Fibroblast of lung (primary cell): ENCODE results near the gene RAB40A. TPM values are rescaled to one million over a fixed set of nuclear protein-coding genes. Genes with fewer than 3 reads are reported as not detected.

Experiments
- DNase-seq, 2 donors: peaks; one replicate each; pipeline versions ENCODE4 v3.0.0 to v3.0.0-alpha.2; 2010; ENCODE audit warnings: low read depth in 2 of 2
- H2AFZ ChIP-seq: 2 replicates; pipeline ENCODE4 v1.5.1; 2012; ENCODE audit warnings: low read length, control low read depth, inconsistent platforms
- H3K27ac ChIP-seq: 2 replicates; pipeline ENCODE4 v1.5.1; 2011; ENCODE audit warnings: low read length, control low read depth; ENCODE audit not compliant: insufficient read depth
- H3K27me3 ChIP-seq: 2 replicates; pipeline ENCODE4 v1.5.1; 2011; ENCODE audit warnings: mild to moderate bottlenecking, low read length; ENCODE audit not compliant: control insufficient read depth, insufficient read depth
- H3K36me3 ChIP-seq: 2 replicates; pipeline ENCODE4 v1.5.1; 2011; ENCODE audit warnings: low read length; ENCODE audit not compliant: control insufficient read depth, insufficient read depth
- H3K4me1 ChIP-seq: 2 replicates; pipeline ENCODE4 v1.5.1; 2011; ENCODE audit warnings: low read length; ENCODE audit not compliant: control insufficient read depth, insufficient read depth; ENCODE audit errors: extremely low read depth
- H3K4me2 ChIP-seq: 2 replicates; pipeline ENCODE4 v1.5.1; 2011; ENCODE audit warnings: low read length, control low read depth; ENCODE audit not compliant: insufficient read depth; ENCODE audit errors: extremely low read depth
- H3K4me3 ChIP-seq, 4 experiments: fragments of 200-600 bp in 1 of 4; sonication (generic) in 1 of 4; replicated peaks in 1 of 4; 2 replicates each; pipeline ENCODE4 v1.5.1; 2011 to 2016; ENCODE audit warnings: low read length in 4 of 4, low read depth in 3 of 4, mild to moderate bottlenecking in 3 of 4, control low read depth in 2 of 4, inconsistent platforms in 1 of 4, mixed read lengths in 1 of 4; ENCODE audit not compliant: insufficient read depth in 1 of 4; ENCODE audit errors: control extremely low read depth in 1 of 4
- H3K79me2 ChIP-seq: 2 replicates; pipeline ENCODE4 v1.5.1; 2012; ENCODE audit warnings: mild to moderate bottlenecking, low read length, inconsistent platforms; ENCODE audit not compliant: control insufficient read depth, insufficient read depth
- H3K9ac ChIP-seq: 2 replicates; pipeline ENCODE4 v1.5.1; 2011; ENCODE audit warnings: mild to moderate bottlenecking, low read length, control low read depth; ENCODE audit not compliant: insufficient read depth
- H3K9me3 ChIP-seq: 2 replicates; pipeline ENCODE4 v1.5.1; 2012; ENCODE audit warnings: low read depth, low read length; ENCODE audit not compliant: control insufficient read depth, insufficient read depth
- H4K20me1 ChIP-seq: 2 replicates; pipeline ENCODE4 v1.5.1; 2011; ENCODE audit warnings: low read length; ENCODE audit not compliant: control insufficient read depth, insufficient read depth; ENCODE audit errors: extremely low read depth
- CTCF ChIP-seq, 2 donors: IDR thresholded peaks in 1 of 2; conservative IDR thresholded peaks in 1 of 2; 1 replicate in 1 of 2; 2 replicates in 1 of 2; pipeline ENCODE4 v1.5.1; 2011 to 2012; ENCODE audit warnings: low read length in 2 of 2, control low read depth in 1 of 2, inconsistent platforms in 1 of 2, low read depth in 1 of 2, mild to moderate bottlenecking in 1 of 2
- EZH2 ChIP-seq: IDR thresholded peaks from 2 replicates; pipeline ENCODE4 v1.5.1; 2012; ENCODE audit warnings: low read length, control low read depth, mild to moderate bottlenecking; ENCODE audit errors: missing control alignments
- polyA plus RNA-seq, 2 donors: library from polyadenylated mRNA; depleted of rRNA in 1 of 2; stranded (reverse) in 1 of 2; unstranded in 1 of 2; fragments of >200 nt; gene quantifications; 2 replicates each; pipeline ENCODE4 v1.2.1, GENCODE V29; 2011 to 2012; ENCODE audit warnings: missing spikeins in 1 of 2
- total RNA-seq: library from RNA; depleted of rRNA; stranded (reverse); fragments of >200 nt; gene quantifications from 2 replicates; pipeline ENCODE4 v1.2.1, GENCODE V29; 2014

RAB40A gene
- total and polyA plus RNA-seq, 2 donors (not counting 1 experiment from before 2014, with no cell fraction given): 0.07 to 0.17 TPM

GRCh38 chrX:103549916-103550315, 30.6 kb upstream of the RAB40A start:
- Histone ChIP-seq H3K4me3 (no peak overlapping the region), H3K9me3 (no peaks in the 10 kb centered on the region), H4K20me1 (no peaks in the 10 kb centered on the region), H3K36me3 (no peaks in the 10 kb centered on the region), H3K27ac (no peak overlapping the region), H2AFZ (no peak overlapping the region), H3K79me2 (no peaks in the 10 kb centered on the region), H3K9ac (no peak overlapping the region), H3K4me1 (peaks cover 2% of the 10 kb centered on the region), H3K27me3 (no peaks in the 10 kb centered on the region), H3K4me2 (no peak overlapping the region)
- TF ChIP-seq CTCF (conservative IDR thresholded peaks at IDR 0.05 in 1 of 2, IDR thresholded peaks at IDR 0.05 in 1 of 2; ENCODE audit: low read depth in 1 of 2, low read length in 2 of 2) (no peak), EZH2 (no peak)
- no peak for DNase-seq

DNA sequence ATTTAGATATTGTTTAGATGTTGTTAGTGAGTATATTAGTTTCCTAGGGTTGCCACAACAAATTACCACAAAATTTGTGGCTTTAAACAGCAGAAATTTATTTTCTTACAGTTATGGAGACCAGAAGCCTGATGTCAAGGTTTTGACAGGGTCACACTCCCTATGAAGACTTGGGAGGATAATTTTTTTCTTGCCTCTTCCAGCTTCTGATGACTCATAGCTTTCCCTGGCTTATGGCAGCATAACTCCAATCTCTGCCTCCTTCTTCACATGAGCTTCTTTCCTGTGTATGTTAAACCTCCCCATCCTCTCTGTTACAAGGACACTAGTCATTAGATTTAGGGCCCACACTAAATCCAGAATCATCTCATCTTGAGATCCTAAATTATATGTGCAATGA, 20.9 kb upstream of the RAB40A start:
- no peaks in the 10 kb centered on the region for H3K79me2 ChIP-seq
- no peak overlapping the region for H3K27ac ChIP-seq
- H3K9ac ChIP-seq: no peak overlapping the region
- DNase-seq: peak; percentile 49 to 66
- H3K9me3 ChIP-seq: no peaks in the 10 kb centered on the region
- TF ChIP-seq EZH2 (no peak), CTCF (conservative IDR thresholded peaks at IDR 0.05 in 1 of 2, IDR thresholded peaks at IDR 0.05 in 1 of 2; ENCODE audit: low read depth in 1 of 2, low read length in 2 of 2) (no peak)
- no peaks in the 10 kb centered on the region for H3K36me3 ChIP-seq
- H2AFZ ChIP-seq: no peak overlapping the region
- no peaks in the 10 kb centered on the region for H3K4me1 ChIP-seq
- no peak overlapping the region for H3K4me3 ChIP-seq
- H3K27me3 ChIP-seq: no peaks in the 10 kb centered on the region
- H4K20me1 ChIP-seq: no peaks in the 10 kb centered on the region
- H3K4me2 ChIP-seq: no peak overlapping the region

- no peak for DNase-seq
- no peaks in the 10 kb centered on the region for H3K36me3 ChIP-seq
- no peaks in the 10 kb centered on the region for H3K27me3 ChIP-seq
- no peak overlapping the region for H3K4me2 ChIP-seq
- H3K27ac ChIP-seq: no peak overlapping the region
- no peaks in the 10 kb centered on the region for H4K20me1 ChIP-seq
- no peaks in the 10 kb centered on the region for H3K4me1 ChIP-seq
- no peak overlapping the region for H3K4me3 ChIP-seq
- H3K79me2 ChIP-seq: no peaks in the 10 kb centered on the region
- no peaks in the 10 kb centered on the region for H3K9me3 ChIP-seq
- no peak overlapping the region for H3K9ac ChIP-seq
- no peak overlapping the region for H2AFZ ChIP-seq
- TF ChIP-seq EZH2 (no peak), CTCF (conservative IDR thresholded peaks at IDR 0.05 in 1 of 2, IDR thresholded peaks at IDR 0.05 in 1 of 2; ENCODE audit: low read depth in 1 of 2, low read length in 2 of 2) (no peak)
Observed at GRCh38 chrX:103539695-103540094, 20.4 kb upstream of the RAB40A start.
